GM10847 (cell line): Measurements from ENCODE around the gene PLEKHG4.

ENCODE experiments used
- POLR2A ChIP-seq: IDR thresholded peaks from 2 replicates; pipeline ENCODE4 v1.6.1; 2011; ENCODE audit not compliant: insufficient read length; ENCODE audit errors: extremely low read depth

Gene PLEKHG4

DNA sequence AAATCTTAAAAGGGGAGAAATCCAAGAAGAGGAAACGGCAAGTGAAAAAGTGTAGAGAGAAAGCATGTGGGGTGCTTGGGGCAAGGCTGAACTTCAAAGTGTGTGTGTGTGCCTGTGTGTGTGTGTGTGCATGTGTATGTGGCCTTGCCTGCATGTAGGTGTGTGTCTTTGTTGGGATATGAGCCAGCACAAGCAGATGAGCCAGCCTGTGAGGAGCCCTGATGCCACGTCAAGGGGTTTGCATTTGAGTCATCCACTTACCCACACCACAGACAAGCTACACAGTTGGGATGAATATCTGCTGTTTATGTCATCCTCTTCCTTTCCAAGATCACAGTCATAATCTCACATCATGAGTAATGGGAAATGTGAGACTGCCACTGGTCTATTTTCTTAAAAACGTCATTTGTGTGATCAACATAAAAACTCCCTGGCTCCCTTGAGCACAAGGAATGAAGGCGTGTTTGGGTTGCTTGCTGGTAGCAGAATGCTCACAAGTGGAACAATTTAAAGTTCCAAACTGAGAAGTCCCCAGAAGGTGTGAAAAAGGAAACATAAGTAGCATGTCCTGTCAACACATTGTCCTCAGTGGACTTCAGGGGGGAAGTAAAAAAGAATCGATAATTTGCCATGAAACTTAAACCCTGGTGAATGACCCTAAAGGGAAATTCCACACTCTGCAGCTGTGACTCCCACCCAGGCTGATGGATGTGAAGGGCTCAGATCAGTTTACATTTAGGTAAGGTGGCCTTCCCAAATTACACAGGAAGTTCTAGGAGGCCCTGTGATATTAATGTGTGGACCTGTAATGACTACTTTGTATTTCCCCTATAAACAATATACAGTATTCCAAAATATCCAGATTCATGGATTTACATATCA is 32.5 kb downstream of the PLEKHG4 start:
- no peak for TF ChIP-seq POLR2A

DNA sequence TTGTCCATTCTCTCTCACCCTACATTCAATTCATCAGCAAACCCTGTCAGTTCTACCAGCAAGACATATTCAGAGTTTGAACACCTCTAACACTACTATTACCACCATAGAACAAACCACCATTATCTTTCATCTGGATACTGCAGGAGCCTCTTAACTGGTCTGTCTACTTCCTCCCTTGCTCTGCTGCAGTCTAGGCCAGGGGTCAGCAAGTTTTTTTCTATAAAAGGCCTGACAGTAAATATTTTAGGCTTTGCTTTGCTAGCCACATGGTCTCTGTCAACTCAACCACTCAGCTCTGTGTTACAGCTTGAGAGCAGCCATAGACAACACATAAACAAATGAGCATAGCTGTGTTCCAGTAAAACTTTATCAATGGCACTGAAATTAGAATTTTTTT is 33.4 kb downstream of the PLEKHG4 start:
- TF ChIP-seq POLR2A = no peak

DNA sequence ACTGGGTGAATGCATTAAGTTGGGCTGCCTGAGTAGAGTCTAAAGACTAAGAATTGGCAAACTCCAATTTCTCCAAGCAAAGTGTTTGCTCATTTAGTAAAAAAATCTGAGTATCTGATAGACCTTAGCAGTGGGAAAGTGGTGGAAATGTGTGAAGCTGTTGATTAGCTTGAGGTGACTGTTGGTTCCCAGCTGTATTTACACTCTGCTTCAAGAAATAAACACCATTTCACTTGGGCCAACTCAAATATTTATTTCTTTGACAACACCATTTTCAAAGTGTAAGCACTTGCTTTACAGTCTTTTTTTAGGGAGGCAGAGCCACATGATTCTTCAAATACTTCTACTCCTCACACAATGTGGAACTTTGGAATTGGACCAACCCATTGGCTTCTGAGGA is 38.5 kb downstream of the PLEKHG4 start:
- TF ChIP-seq POLR2A = no peak

DNA sequence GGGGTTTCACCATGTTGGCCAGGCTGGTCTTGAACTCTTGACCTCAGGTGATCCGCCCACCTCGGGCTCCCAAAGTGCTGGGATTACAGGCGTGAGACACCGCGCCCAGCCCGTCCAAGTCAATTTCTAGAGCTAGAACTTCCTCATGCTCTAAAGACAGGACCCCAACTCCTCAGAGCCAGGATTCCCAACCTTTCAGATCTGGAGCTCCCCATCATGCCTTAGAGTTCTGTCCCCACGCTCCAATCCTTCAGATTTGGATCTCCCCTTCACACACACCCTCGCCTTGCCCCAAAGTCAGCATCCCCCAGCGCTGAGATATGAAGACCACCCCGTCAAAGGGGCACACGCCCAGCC is 46.8 kb downstream of the PLEKHG4 start:
- no peak for TF ChIP-seq POLR2A

DNA sequence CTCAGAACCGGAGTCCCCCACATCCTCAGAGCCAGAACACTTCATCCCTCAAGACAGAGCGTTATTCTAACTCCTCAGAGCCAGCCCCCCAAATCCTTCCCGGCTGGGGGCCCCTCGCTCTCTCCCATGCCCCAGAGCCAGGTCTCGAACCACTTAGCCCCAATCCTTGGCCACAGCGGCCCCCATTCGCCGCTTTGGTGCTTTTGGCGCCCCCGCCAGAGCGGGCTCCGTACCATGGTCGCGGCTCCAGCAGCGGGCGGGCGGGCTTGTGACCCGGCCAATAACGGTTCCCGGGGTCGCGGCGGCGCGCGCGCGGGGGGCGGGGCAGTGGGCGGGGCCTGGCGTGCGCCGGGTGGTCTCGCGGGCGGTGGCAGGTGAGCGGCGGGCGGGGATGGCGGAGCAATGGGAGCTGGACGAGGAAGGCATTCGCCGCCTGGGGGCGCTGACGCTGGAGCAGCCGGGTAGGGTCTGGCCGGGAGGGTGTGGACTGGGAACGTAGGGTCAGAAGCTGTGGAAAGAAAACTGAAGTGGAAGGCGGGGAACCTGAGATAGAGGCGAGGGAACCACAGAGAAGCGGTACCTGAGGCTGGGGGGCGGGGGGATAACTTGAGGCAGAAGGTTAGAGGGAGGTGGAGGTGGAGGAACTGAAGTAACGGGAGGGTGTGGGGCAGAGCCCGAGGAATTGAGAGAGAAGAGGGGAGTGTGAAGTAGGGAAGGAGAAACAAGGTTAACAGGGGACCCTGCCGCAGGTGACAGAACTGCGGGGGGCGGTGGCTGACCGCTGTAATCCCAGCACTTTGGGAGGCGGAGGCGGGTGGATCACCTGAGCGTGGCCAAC is 47.4 kb downstream of the PLEKHG4 start, which contains the start of the genes KCTD19 and LRRC36:
Gene KCTD19, minus strand, starts transcription at position 270 of the 838 bp plus-strand sequence. Its CDS starts 34 bp downstream, at position 236.
Gene LRRC36, plus strand, starts transcription at position 344 of the 838 bp plus-strand sequence. Its CDS starts 48 bp downstream, at position 392.
- no peak for TF ChIP-seq POLR2A

DNA sequence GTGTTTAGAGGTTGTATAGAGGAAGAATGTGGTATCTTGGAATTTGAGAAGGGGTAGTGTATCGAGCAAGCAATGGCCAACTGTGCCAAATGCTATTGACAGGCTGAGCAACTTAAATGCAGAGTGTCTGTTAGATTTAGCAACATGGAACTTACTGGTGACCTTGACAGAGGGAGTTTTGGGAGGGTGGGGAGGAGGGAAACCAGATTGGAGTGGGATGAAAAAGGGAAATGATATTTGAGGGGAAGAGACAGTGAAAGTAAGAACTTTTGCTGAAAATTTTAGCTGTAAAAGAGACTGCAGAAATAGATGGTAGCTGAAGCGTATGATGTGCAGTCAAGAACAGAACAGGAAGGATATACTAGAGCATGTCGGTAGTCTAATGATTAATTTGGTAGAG is 48.4 kb downstream of the PLEKHG4 start:
- no peak for TF ChIP-seq POLR2A

DNA sequence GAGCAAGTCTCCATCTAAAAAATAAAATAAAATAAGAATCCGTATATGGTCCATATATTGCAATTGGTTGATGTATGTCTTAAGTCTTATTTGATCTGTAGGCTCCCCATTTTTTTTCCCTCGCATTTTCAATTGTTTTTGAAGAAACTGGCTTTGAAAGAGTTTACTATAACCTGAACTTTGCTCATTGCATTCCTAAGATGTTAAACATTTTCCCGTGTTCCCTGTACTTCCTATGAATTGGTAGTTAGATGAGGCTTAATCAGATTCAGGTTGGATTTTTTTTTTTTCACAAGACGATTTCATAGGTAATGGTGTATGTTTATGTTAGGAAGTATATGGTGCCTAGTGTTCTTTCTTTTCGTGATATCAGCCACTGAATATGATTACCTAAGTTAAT is 50.6 kb downstream of the PLEKHG4 start:
- no peak for TF ChIP-seq POLR2A

DNA sequence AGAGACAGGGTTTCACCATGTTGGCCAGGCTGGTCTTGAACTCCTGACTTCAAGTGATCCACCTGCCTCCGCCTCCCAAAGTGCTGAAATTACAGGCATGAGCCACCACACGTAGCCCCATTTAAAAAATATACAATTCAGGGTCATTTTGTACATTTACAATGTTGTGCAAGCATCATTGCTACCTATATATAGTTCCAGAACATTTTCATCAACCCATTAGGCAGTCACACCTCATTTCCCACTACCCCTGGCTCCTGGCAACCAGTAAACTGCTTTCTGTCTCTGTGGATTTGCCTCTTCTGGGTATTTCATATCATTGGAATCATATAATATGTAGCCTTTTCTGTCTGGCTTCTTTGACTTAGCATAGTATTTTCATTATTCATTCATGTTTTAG is 54.0 kb downstream of the PLEKHG4 start:
- TF ChIP-seq POLR2A = no peak

DNA sequence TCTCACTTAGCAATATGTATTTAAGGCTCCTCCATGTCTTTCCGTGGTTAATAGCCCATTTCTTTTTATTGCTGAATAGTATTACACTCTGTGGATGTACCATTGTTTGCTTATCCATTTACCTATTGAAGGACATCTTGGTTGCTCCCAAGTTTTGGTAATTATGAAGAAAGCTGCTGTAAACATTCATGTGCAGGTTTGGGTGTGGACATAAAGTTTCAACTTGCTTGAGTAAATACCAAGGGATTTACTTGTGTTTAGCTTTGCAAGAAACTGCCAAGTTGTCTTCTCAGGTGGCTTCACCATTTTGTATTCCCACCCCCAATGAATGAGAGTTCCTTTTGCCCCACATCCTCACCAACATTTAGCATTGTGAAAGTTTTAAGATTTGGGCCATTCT is 56.8 kb downstream of the PLEKHG4 start:
- TF ChIP-seq POLR2A = no peak

DNA sequence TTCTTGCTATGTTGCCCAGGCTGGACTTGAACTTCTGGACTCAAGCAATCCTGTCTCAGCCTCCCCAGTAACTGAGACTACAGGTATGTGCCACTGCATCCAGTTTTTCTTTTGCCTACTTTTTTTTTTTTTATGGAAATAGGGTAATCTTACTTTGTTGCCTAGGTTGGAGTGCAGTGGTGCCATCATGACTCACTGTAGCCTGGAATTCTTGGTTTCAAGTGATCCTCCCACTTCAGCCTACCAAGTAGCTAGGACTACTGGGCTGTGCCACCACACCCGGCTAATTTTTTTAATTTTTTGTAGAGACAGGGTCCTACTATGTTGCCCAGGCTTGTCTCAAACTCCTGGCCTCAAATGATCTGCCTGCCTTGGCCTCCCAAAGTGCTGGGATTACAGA is 57.3 kb downstream of the PLEKHG4 start:
- TF ChIP-seq POLR2A = no peak
